ENCODE measurements around the gene C12orf60.
"Not testable (repeated sequence)": the region's sequence is repeated elsewhere in the genome, so short reads cannot be mapped to it uniquely, and the experiment has no call there.

Gene C12orf60, protein sequence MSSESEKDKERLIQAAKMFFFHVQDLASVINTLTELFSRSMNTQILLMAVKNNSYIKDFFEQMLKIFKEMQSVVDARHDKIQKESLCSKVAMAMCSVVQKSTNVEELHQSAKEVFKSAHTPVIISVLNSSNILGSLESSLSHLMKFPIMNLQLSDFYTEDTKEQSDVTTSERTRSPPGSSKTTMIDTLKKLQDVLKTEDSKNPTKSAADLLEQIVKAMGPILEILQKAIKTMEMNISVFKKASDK

DNA sequence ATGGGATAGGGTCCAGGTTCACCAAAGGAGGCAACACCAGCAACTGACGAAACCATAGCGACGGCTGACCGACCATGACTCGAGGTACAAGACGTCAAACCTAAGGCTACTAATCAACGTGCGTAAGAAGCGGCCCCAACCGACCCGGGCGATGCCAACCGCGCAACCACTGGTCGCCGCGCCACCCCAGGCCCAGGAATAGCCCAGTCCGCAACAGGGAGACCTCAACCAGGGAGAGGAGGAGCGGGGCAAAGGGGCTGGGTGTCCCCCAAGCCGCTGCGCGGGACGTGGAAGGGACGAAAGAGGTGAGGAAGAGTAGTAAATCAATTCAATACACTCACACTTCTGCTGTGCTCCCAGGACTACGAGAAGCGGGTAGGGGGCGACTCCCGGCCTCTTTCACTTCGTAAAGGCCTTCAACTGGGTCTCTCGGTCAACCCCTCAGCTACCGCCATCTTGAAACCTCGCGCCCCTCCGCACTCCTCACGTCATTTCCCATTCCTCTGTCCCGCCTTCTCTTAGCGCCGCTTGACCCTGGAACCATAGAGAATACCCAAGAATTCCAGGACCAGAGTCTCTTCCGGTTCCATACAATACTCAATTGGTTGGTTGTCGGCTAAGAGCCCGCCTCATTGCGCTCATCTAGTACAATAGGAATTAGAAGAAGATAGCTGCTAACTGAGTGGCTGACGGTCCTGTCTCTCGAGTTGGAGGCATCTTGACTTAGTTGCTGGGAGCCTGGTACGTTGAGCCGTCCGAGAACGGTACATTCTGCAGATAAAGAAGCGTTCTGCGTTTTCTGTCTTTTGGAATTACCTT lies at the start of gene C12orf60, which contains the start of gene WBP11:
Gene C12orf60 (plus strand): TSS at position 660 of the 819 bp plus-strand sequence. CDS start 19,266 bp downstream, outside the sequence.
Gene WBP11 (minus strand): TSS at position 468 of the 819 bp plus-strand sequence. CDS start 2,095 bp downstream, outside the sequence.
- TF ChIP-seq, protein P1, sequence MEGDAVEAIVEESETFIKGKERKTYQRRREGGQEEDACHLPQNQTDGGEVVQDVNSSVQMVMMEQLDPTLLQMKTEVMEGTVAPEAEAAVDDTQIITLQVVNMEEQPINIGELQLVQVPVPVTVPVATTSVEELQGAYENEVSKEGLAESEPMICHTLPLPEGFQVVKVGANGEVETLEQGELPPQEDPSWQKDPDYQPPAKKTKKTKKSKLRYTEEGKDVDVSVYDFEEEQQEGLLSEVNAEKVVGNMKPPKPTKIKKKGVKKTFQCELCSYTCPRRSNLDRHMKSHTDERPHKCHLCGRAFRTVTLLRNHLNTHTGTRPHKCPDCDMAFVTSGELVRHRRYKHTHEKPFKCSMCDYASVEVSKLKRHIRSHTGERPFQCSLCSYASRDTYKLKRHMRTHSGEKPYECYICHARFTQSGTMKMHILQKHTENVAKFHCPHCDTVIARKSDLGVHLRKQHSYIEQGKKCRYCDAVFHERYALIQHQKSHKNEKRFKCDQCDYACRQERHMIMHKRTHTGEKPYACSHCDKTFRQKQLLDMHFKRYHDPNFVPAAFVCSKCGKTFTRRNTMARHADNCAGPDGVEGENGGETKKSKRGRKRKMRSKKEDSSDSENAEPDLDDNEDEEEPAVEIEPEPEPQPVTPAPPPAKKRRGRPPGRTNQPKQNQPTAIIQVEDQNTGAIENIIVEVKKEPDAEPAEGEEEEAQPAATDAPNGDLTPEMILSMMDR (IDR thresholded peaks at IDR 0.05): no peak
- peak within 1 kb of the TSS; percentile 83 to 94 for H3K4me3 ChIP-seq
- H3K9me3 ChIP-seq: no peaks in the 10 kb centered on the region
- intact Hi-C loops (cut with DNase I; ENCODE audit: low total_unique reads): no loop called here
- no peaks in the 10 kb centered on the region for H3K27me3 ChIP-seq
- peaks cover 0 to 19% (median 6%) of the 10 kb centered on the region in 4 donors for H3K4me1 ChIP-seq
- peak within 1 kb of the TSS; percentile 86 to 95 for H3K27ac ChIP-seq
- H3K36me3 ChIP-seq: peaks cover 12 to 14% (median 12%) of the 10 kb centered on the region in 3 donors
- DNase-seq: peak; percentile 98 to 99

DNA sequence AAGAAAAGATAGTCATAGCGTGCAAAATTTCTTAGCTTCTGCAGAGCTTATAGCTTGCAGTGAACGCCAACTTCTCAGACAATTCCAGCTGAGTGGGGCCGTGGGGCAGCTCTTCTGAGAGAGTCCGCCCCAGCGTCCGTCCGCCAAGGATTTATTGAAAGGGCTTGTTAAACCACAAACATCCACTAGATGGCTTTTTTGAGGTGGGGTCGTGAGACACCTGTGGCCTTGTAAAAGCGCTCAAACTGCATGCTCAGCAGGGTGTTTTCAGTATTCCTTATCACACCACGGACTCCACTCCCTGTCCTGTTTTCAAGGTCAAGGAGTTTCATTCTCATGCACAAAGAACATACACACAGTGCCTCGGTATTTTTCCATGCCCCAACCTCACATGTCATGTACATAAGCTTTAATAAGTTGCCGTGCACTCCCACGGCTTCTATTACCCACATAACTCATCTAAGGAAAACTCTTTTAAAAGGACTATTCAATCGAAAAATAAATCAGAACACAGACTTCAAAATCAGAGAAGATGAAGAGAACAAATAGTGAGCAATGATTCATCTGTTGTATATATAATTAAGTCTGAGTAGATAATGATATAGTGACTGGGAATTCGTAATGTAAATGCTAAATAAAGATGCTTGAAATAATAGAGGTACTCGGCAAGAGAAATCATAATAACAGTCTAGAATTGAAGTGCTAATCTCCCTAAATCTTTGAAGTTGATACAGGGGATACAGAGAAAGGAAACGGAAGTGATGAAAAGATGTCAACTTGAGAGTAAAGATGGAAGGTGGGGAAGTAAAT lies 46.9 kb upstream of the C12orf60 start:
- no peaks in the 10 kb centered on the region for H3K4me1 ChIP-seq
- no peak overlapping the region for H3K27ac ChIP-seq
- no peak overlapping the region for H3K4me3 ChIP-seq
- TF ChIP-seq, protein P1 (IDR thresholded peaks at IDR 0.05): no peak
- peaks cover 0 to 8% (median 4%) of the 10 kb centered on the region in 3 donors for H3K9me3 ChIP-seq
- H3K36me3 ChIP-seq: peaks cover 0 to 13% (median 4%) of the 10 kb centered on the region in 3 donors
- no peaks in the 10 kb centered on the region for H3K27me3 ChIP-seq
- intact Hi-C loops (cut with DNase I; ENCODE audit: low total_unique reads): no loop called here
- no peak for DNase-seq

GRCh38 chr12:14759711-14760280 lies 43.7 kb upstream of the C12orf60 start:
- H3K27ac ChIP-seq; H3K4me1 ChIP-seq; H3K27me3 ChIP-seq; H3K4me3 ChIP-seq; intact Hi-C loops (cut with DNase I; ENCODE audit: low total_unique reads); H3K9me3 ChIP-seq; DNase-seq: not testable (repeated sequence)
- peaks cover 0 to 13% (median 7%) of the 10 kb centered on the region in 3 donors for H3K36me3 ChIP-seq

DNA sequence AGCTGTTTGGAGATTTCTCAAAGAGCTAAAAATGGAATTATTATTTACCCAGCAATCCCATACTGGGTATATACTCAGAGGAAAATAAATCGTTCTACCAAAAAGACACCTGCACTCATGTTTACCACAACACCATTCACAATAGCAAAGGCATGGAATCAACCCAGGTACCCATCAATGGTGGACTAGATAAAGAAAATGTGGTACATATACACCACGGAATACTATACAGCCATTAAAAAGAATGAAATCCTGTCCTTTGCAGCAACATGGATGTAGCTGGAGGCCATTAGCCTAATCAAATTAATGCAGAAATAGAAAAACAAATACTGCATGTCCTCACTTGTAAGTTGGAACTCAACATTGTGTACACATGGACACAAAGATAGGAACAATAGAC lies 38.1 kb upstream of the C12orf60 start:
- Histone ChIP-seq H3K4me3 (no peak overlapping the region), H3K27me3 (no peaks in the 10 kb centered on the region), H3K4me1 (peaks cover 0 to 22% (median 4%) of the 10 kb centered on the region in 4 donors), H3K36me3 (peaks cover 5 to 19% (median 9%) of the 10 kb centered on the region in 3 donors), H3K9me3 (peaks cover 0 to 8% (median 0%) of the 10 kb centered on the region in 3 donors), H3K27ac (no peak overlapping the region)
- TF ChIP-seq, protein P1 (IDR thresholded peaks at IDR 0.05): no peak
- DNase-seq: no peak
- intact Hi-C loops (cut with DNase I; ENCODE audit: low total_unique reads): no loop called here

DNA sequence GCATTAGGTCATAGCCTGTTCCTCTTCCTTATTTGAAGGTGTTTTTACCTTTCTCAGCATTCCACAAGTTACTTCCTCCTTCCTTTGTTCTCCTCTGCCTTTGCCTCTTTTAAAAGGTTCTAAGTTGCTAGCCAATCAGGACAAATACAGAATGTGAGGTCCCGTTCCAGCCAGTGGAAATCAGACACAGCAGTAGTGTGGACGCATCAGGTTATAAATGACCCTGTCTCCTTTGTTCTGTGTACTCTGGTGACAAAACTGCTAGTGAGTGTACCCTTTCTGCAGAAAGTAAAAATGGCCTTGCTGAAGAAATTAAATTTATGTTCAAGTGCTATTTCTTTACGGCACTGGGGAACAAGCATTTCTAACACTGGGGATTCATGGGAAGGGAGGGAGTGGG lies 37.5 kb upstream of the C12orf60 start:
- Histone ChIP-seq H3K36me3 (peaks cover 2 to 19% (median 5%) of the 10 kb centered on the region in 3 donors), H3K4me1 (peaks cover 0 to 22% (median 4%) of the 10 kb centered on the region in 4 donors)
- H3K4me3 ChIP-seq; intact Hi-C loops (cut with DNase I; ENCODE audit: low total_unique reads); H3K27me3 ChIP-seq; H3K9me3 ChIP-seq; DNase-seq; H3K27ac ChIP-seq: not testable (repeated sequence)

DNA sequence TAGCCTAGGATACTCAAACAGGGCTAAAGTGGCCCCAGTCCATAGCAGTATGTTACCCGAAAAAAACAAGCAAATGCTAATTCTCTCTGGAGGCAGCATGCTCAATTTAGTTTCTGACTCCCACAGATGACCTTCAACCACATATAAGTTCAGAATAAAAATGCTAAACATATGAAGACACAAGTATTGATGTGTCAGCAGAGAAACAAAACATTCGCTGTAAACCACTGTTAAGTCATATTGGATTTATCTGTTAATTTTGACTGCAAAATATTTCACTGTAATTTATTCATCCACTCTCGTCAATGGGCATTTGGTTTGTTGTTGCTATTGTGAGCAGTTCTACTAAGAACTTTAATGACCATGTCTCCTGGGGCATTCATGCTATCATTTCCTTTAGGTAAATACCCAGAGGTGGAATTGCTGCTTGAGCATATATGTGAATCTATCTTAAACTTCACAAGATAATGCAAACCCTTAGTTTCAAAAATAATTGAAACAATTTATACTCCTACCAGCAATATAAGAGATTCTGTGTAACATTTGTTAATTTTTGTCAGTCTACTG lies 36.7 kb upstream of the C12orf60 start:
- Histone ChIP-seq H3K27me3 (no peaks in the 10 kb centered on the region), H3K36me3 (peaks cover 0 to 19% (median 5%) of the 10 kb centered on the region in 3 donors), H3K9me3 (peaks cover 0 to 8% (median 0%) of the 10 kb centered on the region in 3 donors), H3K4me1 (peaks cover 0 to 27% (median 4%) of the 10 kb centered on the region in 4 donors), H3K27ac (no peak overlapping the region), H3K4me3 (no peak overlapping the region)
- intact Hi-C loops (cut with DNase I; ENCODE audit: low total_unique reads): no loop called here
- no peak for DNase-seq
- TF ChIP-seq, protein P1 (IDR thresholded peaks at IDR 0.05): no peak

All from tibial artery (tissue), 4 donors.